ENCODE measurements around the gene LRRC52.
"Not testable (repeated sequence)": the region's sequence is repeated elsewhere in the genome, so short reads cannot be mapped to it uniquely, and the experiment has no call there.

LRRC52 gene

GRCh38 chr1:165577707-165578106, 33.9 kb downstream of the LRRC52 start:
- no peak for TF ChIP-seq Cebpa-rat (IDR thresholded peaks at IDR 0.05)
- Histone ChIP-seq H3K36me3 (no peaks in the 10 kb centered on the region), H3K27me3 (no peaks in the 10 kb centered on the region), H3K4me1 (no peaks in the 10 kb centered on the region), H3K9me3 (no peaks in the 10 kb centered on the region), H3K4me3 (no peak overlapping the region), H3K9ac (no peak overlapping the region), H3K4me2 (no peak overlapping the region), H4K20me1 (no peaks in the 10 kb centered on the region), H3K27ac (no peak overlapping the region)

GRCh38 chr1:165580931-165581871, 37.4 kb downstream of the LRRC52 start:
- Histone ChIP-seq H3K4me3 (no peak overlapping the region), H3K9me3 (no peaks in the 10 kb centered on the region), H3K4me1 (no peaks in the 10 kb centered on the region), H3K9ac (no peak overlapping the region), H3K36me3 (no peaks in the 10 kb centered on the region), H3K27ac (no peak overlapping the region), H4K20me1 (no peaks in the 10 kb centered on the region), H3K4me2 (no peak overlapping the region), H3K27me3 (no peaks in the 10 kb centered on the region)
- TF ChIP-seq Cebpa-rat (IDR thresholded peaks at IDR 0.05), result no peak

DNA sequence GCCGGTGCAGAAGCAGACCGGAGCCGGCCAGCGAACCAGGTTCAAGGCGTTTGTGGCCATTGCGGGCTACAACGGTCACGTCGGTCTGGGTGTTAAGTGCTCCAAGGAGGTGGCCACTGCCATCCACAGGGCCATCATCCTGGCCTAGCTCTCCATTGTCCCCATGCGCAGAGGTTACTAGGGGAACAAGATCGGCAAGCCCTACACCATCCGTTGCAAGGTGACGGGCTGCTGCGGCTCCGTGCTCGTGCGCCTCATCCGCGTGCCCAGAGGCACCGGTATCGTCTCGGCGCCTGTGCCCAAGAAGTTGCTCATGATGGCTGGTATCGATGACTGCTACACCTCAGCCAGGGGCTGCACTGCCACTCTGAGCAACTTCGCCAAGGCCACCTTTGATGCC, 38.1 kb downstream of the LRRC52 start:
- Histone ChIP-seq H3K4me1 (no peaks in the 10 kb centered on the region), H3K4me2 (no peak overlapping the region), H4K20me1 (no peaks in the 10 kb centered on the region), H3K9ac (no peak overlapping the region), H3K36me3 (no peaks in the 10 kb centered on the region), H3K27ac (no peak overlapping the region), H3K9me3 (no peaks in the 10 kb centered on the region), H3K4me3 (no peak overlapping the region), H3K27me3 (no peaks in the 10 kb centered on the region)
- TF ChIP-seq Cebpa-rat (IDR thresholded peaks at IDR 0.05), result no peak

DNA sequence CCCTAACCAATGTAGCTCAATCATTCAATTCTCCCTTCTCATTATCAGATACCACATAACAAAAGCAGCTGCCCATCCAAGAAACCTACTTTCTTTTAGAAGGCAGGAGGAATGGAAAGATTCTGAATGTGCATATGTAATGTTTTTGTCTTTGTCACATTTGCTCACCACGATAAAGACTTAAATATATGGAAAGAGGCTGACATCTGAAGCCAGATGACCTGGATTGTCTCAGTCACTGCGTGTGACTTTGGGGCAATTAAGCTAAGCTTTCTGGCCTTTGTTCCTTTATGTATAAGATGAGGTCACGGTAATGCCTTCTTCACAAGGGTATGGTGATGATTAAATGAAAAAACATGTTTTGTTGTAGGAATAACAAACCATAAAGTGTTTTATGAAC, 42.6 kb downstream of the LRRC52 start:
- no peaks in the 10 kb centered on the region for H3K9me3 ChIP-seq
- TF ChIP-seq Cebpa-rat (IDR thresholded peaks at IDR 0.05), result no peak
- no peak overlapping the region for H3K27ac ChIP-seq
- H3K4me2 ChIP-seq, result no peak overlapping the region
- no peaks in the 10 kb centered on the region for H3K36me3 ChIP-seq
- no peaks in the 10 kb centered on the region for H3K4me1 ChIP-seq
- H3K4me3 ChIP-seq, result no peak overlapping the region
- peaks cover 14% of the 10 kb centered on the region; the same call in 1 of the 2 replicates for H3K27me3 ChIP-seq
- no peaks in the 10 kb centered on the region for H4K20me1 ChIP-seq
- no peak overlapping the region for H3K9ac ChIP-seq

DNA sequence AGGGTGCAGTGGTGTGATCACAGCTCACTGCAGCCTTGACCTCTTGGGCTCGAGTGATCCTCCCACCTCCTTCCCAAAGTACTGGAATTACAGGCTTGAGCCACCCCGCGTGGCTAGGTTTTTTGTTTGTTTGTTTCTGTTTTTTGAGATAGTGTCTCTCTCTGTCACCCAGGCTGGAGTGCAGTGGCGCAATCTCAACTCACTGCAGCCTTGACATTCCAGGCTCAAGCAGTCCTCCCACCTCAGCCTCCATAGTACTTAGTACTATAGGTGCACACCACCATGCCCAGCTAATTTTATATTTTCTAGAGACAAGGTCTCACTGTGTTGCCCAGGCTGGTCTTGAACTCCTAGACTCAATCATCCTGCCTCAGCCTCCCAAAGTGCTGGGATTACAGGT, 47.6 kb downstream of the LRRC52 start:
- H3K9me3 ChIP-seq, H4K20me1 ChIP-seq, H3K9ac ChIP-seq, H3K27ac ChIP-seq, H3K4me1 ChIP-seq, H3K36me3 ChIP-seq, H3K4me3 ChIP-seq, H3K4me2 ChIP-seq: not testable (repeated sequence)
- H3K27me3 ChIP-seq, result peaks cover 33% of the 10 kb centered on the region

DNA sequence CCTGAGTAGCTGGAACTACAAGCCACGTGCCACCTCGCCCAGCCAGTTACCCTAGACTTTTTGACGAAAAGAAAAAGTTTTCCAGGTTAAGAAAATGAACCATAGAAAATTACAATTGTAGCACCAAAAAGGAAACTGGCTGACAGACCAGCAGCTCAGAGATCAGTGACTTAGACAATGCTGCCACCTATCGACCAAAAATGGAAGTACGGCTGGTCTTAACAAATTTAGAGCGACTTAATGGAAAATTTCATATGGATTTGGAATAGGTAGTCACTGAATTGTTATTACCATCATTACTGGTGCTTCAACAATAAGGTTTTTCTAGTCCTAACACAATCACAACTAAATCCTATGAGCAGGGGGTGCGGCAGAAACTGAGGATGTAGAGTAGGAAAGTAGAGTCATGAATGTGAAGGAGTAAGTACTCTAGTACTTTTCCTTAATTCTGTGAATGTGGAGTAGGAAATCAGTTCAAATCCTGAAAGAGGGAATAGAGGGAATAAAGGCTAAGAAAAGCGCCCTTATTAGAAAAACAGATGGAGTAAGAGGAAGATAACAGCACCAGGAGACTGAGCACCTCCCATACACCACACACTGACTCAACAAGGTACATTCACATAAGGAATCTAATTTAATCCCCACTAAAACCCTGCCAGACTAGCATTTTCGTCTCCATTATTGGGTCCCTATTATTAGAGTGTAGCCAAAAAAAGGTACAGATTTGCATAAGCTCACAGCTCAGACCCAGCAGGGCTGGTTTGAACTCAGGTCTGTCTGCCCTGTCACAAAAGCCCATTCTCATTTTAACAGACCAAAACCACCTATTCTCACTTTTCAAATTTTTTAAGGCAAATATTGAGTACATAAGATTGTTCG, 49.4 kb downstream of the LRRC52 start:
- H3K9ac ChIP-seq, result no peak overlapping the region
- no peaks in the 10 kb centered on the region for H3K9me3 ChIP-seq
- H3K27me3 ChIP-seq, result peaks cover 33% of the 10 kb centered on the region
- H3K4me2 ChIP-seq, result no peak overlapping the region
- H3K4me1 ChIP-seq, result peaks cover 7% of the 10 kb centered on the region
- H3K4me3 ChIP-seq, result no peak overlapping the region
- 0 out of 2 replicates have a peak, but pooled peaks cover 6% of the 10 kb centered on the region for H4K20me1 ChIP-seq
- no peak overlapping the region for H3K27ac ChIP-seq
- TF ChIP-seq Cebpa-rat (IDR thresholded peaks at IDR 0.05), result no peak
- H3K36me3 ChIP-seq, result no peaks in the 10 kb centered on the region

- 0 out of 2 replicates have a peak, but pooled peaks cover 6% of the 10 kb centered on the region for H4K20me1 ChIP-seq
- H3K27ac ChIP-seq, result no peak overlapping the region
- H3K36me3 ChIP-seq, result no peaks in the 10 kb centered on the region
- H3K4me1 ChIP-seq, result peaks cover 24% of the 10 kb centered on the region
- H3K4me2 ChIP-seq, result no peak overlapping the region
- peaks cover 19% of the 10 kb centered on the region for H3K27me3 ChIP-seq
- H3K4me3 ChIP-seq, result no peak overlapping the region
- no peaks in the 10 kb centered on the region for H3K9me3 ChIP-seq
- H3K9ac ChIP-seq, result no peak overlapping the region
- TF ChIP-seq Cebpa-rat (IDR thresholded peaks at IDR 0.05), result no peak
Observed at GRCh38 chr1:165595246-165595938, 51.6 kb downstream of the LRRC52 start.

DNA sequence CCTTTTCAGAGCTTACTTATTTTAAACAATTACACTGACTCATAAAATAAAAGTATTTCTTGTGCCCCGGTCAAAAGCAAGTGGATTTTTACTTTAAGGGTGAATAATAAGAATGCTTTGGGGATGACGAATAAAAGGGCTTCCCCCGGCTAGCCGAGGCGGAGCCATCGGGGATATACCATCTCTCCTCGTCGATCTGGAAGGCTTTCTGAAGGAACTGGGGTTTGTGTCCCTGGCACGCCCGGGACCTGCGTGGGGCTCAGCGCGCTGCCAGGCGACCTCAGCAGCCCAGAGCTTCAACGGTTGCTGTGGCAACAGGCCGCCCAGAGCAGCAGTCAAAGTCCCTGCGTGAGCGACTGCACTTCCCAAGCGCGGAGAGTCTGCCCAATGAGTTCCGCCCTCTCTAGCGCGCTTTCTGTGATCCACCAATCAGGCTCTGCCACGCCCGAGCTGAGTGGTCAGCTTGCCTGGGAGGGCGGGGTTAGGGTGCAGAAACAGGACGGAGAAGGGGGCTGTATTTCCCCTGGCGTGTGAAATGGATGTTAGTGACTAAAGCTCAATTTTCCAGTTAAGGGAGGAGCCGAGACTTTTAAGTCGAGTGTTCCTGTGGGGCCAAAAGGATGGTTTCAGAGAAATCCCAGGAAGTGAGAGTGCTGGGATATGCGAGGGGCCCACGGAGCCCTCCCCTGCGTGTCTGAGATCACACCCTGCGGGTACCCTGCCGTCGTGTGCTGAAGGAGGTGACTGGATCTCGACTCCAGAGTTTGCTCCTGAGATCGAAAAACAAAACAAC, 54.3 kb downstream of the LRRC52 start:
- H3K4me2 ChIP-seq, result peak overlapping the region; percentile 88
- H3K4me3 ChIP-seq, result peak overlapping the region; percentile 67
- H3K9me3 ChIP-seq, result no peaks in the 10 kb centered on the region
- H3K4me1 ChIP-seq, result peaks cover 29% of the 10 kb centered on the region
- peaks cover 19% of the 10 kb centered on the region for H3K27me3 ChIP-seq
- peak overlapping the region; percentile 74; the same call in 1 of the 2 replicates for H3K9ac ChIP-seq
- H4K20me1 ChIP-seq, result no peaks in the 10 kb centered on the region
- TF ChIP-seq Cebpa-rat (IDR thresholded peaks at IDR 0.05), result no peak
- H3K27ac ChIP-seq, result peak overlapping the region; percentile 47; the same call in 1 of the 2 replicates
- no peaks in the 10 kb centered on the region for H3K36me3 ChIP-seq

- TF ChIP-seq Cebpa-rat (IDR thresholded peaks at IDR 0.05), result no peak
- H3K27ac ChIP-seq, result peak overlapping the region; percentile 47; the same call in 1 of the 2 replicates
- H3K4me3 ChIP-seq, result peak overlapping the region; percentile 67
- H3K4me1 ChIP-seq, result peaks cover 35% of the 10 kb centered on the region
- no peaks in the 10 kb centered on the region for H4K20me1 ChIP-seq
- H3K4me2 ChIP-seq, result peak overlapping the region; percentile 88
- no peaks in the 10 kb centered on the region for H3K36me3 ChIP-seq
- peak overlapping the region; percentile 74; the same call in 1 of the 2 replicates for H3K9ac ChIP-seq
- no peaks in the 10 kb centered on the region for H3K9me3 ChIP-seq
- peaks cover 16% of the 10 kb centered on the region for H3K27me3 ChIP-seq
Observed at GRCh38 chr1:165598676-165599059, 54.9 kb downstream of the LRRC52 start.
